GM12891 (cell line): ENCODE data around the gene ARL5C.

Source experiments
- POLR2A ChIP-seq: IDR thresholded peaks from 2 replicates; pipeline ENCODE4 v1.6.1; 2011; ENCODE audit warnings: low read depth, low read length, control low read depth
- POLR2AphosphoS5 ChIP-seq: IDR thresholded peaks from 2 replicates; pipeline ENCODE4 v1.6.1; 2011; ENCODE audit warnings: low read depth, low read length, control low read depth
- SPI1 ChIP-seq: IDR thresholded peaks from 2 replicates; pipeline ENCODE4 v1.6.1; 2011; ENCODE audit warnings: low read depth, low read length, control low read depth

GRCh38 chr17:39213852-39214251, 47.9 kb upstream of the ARL5C start:
- no peak for TF ChIP-seq POLR2A
- no peak for TF ChIP-seq POLR2AphosphoS5
- no peak for TF ChIP-seq SPI1
